Duodenal mucosa (tissue), 2 donors: Measurements from ENCODE around the gene JAG1.
"Not testable (repeated sequence)": the region's sequence is repeated elsewhere in the genome, so short reads cannot be mapped to it uniquely, and the experiment has no call there.

Experiments
- H3K27ac ChIP-seq: one replicate; pipeline ENCODE4 v1.7.0; 2013; ENCODE audit warnings: low read depth, low read length
- H3K27me3 ChIP-seq, 2 donors: one replicate each; pipeline ENCODE4 v1.7.0; 2013; ENCODE audit warnings: low read length in 2 of 2, control low read depth in 1 of 2; ENCODE audit not compliant: insufficient read depth in 2 of 2, control insufficient read depth in 1 of 2
- H3K36me3 ChIP-seq, 2 donors: one replicate each; pipeline ENCODE4 v1.7.0; 2013; ENCODE audit warnings: low read length in 2 of 2, control low read depth in 1 of 2; ENCODE audit not compliant: insufficient read depth in 2 of 2, control insufficient read depth in 1 of 2
- H3K4me1 ChIP-seq, 2 donors: one replicate each; pipeline ENCODE4 v1.7.0; 2013; ENCODE audit warnings: low read length in 2 of 2, control low read depth in 1 of 2; ENCODE audit not compliant: insufficient read depth in 2 of 2, control insufficient read depth in 1 of 2
- H3K4me3 ChIP-seq, 2 donors: one replicate each; pipeline ENCODE4 v1.7.0; 2013; ENCODE audit warnings: low read length in 2 of 2, low read depth in 1 of 2
- H3K9ac ChIP-seq, 2 donors: one replicate each; pipeline ENCODE4 v1.7.0; 2013; ENCODE audit warnings: low read length in 2 of 2, low read depth in 1 of 2
- H3K9me3 ChIP-seq, 2 donors: one replicate each; pipeline ENCODE4 v1.7.0; 2013; ENCODE audit warnings: low read length in 2 of 2, control low read depth in 1 of 2; ENCODE audit not compliant: control insufficient read depth in 1 of 2

Gene JAG1

DNA sequence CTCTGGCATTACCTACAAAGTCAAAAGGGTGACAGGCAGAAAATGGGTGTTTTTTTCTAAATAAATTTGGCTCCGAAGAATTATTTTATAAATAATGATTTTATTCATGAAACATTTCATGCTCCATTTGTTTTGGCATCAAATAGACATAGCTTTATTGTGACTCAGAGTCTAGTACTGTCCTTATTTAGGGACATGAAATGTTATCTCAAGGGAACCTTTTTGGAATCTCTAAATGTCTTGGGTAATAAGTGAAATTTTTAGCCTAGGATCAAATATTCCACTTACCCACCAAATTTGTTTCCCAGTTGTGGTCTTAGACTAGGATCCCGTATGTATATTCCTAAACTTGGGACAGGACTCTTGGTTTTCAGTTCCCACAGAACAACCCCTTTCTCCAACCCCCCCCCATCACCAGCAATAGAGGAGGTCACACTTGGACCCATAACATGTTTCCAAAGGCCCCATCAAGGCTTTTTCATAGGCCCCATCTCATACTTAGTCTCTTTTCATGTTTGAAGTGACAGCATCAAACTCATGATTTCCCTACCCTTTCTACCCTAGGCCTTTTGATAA is 81.8 kb downstream of the JAG1 start:
- Histone ChIP-seq H3K4me1 (no peaks in the 10 kb centered on the region), H3K4me3 (no peak overlapping the region), H3K27ac (no peak overlapping the region), H3K36me3 (no peaks in the 10 kb centered on the region), H3K9ac (no peak overlapping the region), H3K9me3 (no peaks in the 10 kb centered on the region), H3K27me3 (no peaks in the 10 kb centered on the region)

DNA sequence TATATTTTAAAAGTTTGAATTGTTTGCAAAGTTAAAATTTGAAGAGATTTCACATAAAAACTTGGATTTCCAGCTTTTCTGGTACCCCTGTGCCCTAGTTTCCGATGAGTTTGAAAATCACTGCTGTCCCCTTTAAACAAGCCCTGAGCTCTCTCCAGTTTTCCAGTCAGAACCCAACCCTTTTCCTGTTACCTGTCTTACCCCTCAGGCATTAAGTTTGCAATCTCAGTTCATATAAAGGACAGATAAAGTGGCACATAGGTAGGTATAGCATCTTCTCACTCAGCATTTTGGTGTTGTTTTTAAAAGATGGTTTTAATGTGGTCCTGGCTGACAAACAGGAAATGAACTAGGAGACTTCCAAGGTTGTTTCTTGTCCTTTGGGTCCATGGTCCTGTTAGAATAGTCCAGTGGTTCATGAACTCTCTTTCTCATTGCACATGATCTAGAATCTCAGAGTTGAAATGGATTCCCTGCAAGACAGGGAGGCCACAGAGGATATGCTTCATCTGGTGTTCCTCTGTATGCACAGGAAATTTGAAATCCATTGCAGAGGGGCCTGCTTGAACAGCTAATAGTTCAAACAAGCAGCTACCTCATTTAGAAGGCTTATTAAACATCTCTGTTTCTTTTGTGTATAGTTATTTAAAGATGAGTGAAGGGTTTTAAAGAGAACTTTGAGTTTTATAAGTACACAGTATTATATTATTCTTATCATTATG is 82.7 kb downstream of the JAG1 start:
- H3K27ac ChIP-seq, result no peak overlapping the region
- no peaks in the 10 kb centered on the region for H3K9me3 ChIP-seq
- no peaks in the 10 kb centered on the region for H3K27me3 ChIP-seq
- no peak overlapping the region for H3K4me3 ChIP-seq
- H3K36me3 ChIP-seq, result no peaks in the 10 kb centered on the region
- H3K9ac ChIP-seq, result no peak overlapping the region
- H3K4me1 ChIP-seq, result no peaks in the 10 kb centered on the region

GRCh38 chr20:10590446-10590845 is 83.4 kb downstream of the JAG1 start:
- not testable (repeated sequence) for H3K9me3 ChIP-seq, H3K4me3 ChIP-seq, H3K4me1 ChIP-seq, H3K9ac ChIP-seq, H3K27me3 ChIP-seq, H3K36me3 ChIP-seq, H3K27ac ChIP-seq
